ENCODE results near the gene MTX1.
"Not testable (repeated sequence)": the region's sequence is repeated elsewhere in the genome, so short reads cannot be mapped to it uniquely, and the experiment has no call there.

MTX1 gene

DNA sequence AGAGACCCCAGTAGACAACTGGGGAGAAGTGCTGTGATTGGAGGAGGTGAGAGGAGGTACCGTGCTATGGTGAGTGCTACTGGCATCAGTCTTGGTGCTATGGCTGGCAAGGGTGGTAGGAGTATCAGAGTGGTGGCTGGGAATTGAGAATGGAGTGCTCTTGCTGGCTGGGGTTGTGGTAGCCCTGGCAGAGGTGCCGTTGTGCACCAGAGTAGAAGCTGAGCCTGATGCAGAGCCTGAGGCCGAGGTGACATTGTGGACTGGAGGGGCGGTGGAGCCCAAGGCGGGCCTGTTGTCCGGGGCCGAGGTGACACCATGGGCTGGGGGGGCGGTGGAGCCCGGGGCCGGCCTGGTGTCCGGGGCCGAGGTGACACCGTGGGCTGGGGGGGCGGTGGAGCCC is 20.2 kb upstream of the MTX1 start:
- no peak for DNase-seq (ENCODE audit: low read depth in 2 of 3, low spot score in 1 of 3)

DNA sequence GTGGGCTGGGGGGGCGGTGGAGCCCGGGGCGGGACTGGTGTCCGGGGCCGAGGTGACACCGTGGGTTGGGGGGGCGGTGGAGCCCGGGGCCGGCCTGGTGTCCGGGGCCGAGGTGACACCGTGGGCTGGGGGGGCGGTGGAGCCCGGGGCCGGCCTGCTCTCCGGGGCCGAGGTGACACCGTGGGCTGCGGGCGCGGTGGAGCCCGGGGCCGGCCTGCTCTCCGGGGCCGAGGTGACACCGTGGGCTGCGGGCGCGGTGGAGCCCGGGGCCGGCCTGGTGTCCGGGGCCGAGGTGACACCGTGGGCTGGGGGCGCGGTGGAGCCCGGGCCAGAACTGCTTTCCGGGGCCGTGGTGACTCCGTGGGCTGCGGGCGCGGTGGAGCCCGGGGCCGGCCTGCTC is 18.6 kb upstream of the MTX1 start:
- not testable (repeated sequence) for DNase-seq (ENCODE audit: low read depth in 2 of 3, low spot score in 1 of 3)

DNA sequence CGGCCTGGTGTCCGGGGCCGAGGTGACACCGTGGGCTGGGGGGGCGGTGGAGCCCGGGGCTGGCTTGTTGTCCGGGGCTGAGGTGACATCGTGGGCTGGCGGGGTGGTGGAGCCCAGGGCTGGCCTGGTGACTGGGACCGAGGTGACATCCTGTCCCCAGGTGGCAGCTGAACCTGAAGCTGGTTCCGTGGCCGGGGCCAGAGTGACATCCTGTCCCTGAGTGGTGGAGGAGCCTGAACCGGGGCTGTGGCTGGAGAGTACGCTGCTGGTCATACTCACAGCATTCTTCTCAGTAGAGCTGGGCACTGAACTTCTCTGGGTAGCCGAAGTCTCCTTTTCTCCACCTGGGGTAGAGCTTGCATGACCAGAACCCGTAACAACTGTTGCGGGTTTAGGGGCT is 16.6 kb upstream of the MTX1 start:
- DNase-seq (ENCODE audit: low read depth in 2 of 3, low spot score in 1 of 3): no peak

DNA sequence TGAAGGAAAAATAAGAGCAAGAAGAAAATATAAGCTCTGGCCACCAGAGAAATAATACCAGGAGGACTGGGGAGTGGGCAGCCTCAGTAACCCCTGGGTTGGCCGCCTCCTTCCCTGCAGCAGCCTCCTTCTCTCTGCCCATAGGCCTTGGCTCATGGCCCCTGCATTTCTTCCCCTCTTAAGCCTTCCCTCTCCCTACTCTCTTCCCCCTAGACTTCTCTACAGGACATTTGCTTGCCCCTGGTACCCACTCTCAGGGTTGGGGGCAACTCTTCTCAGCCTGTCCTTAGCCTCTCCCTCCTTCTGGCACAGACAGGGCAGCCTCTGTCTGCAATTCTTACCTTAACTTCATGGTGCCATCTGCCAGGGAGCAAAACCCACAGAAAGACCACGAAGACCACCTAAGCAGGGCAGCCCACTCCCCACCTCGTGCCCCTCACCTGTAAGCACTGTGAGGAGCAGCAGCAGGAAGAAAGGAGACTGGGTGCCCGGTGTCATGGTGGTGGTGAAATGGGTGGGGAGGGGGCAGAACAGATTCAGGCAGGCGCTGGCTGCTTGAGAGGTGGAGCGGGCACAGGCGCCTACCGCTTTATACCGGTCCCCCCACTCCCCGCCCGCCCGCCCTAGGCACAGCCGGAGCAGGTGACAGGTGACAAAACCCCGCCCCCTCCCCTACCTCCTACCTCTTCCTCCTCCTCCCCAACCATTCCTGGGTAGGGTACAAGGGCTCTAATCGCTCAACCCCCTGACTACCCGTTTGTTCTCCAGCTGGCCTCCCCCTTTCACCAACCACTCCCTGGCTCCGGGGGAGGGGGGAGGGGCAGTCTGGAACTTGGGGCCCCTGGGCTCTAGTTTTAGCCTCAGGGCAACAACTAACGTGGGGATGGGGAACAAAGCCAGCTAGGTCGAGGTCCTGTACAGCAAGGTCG is 15.9 kb upstream of the MTX1 start:
- peak in 1 of 3 donors; percentile 43 for DNase-seq (ENCODE audit: low read depth in 2 of 3, low spot score in 1 of 3)

DNA sequence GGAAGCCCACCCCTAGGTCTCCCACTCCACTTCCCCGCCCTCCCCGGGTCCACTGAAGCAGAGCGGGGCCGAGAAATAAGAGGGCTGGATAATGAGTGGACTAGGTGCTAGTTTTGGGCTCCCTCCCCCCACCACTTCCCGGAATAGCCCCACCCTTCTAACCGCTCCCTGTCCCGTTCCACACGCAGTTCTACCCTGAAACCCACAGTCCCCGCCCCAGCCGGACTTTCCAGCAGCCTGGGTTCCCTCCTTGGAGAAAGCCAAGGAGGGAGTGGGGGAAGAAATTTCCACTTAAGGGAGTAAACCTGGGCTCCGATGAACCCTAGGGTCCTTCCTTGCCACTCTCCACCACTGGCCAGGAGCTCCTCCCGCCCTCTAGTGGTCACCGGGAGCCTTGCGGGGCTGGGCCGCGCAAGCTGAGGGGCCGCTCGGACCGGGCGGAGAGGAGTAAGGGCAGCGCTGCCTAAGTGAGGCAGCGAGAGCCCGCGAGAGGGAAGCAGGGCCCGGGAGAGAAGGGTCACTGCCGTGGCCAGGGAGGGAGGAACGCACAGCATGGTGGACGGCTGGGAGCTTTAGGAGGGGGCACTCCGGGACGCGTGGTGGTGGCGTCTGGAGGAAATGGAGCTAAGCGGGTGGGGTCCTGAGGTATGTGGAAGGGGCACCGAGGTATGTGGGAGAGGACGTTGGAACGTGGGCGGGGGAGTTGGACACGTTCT is 15.1 kb upstream of the MTX1 start:
- peak; percentile 80 to 91 (median 84) for DNase-seq (ENCODE audit: low read depth in 2 of 3, low spot score in 1 of 3)

DNA sequence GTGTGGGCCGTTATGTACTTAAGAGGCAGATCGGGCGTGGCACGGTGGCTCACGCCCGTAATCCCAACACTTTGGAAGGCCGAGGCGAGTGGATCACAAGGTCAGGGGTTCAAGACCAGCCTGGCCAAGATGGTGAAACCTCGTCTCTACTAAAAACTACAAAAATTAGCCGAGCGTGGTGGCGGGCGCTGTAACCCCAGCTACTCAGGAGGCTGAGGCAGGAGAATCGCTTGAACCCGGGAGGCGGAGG is 14.6 kb upstream of the MTX1 start:
- not testable (repeated sequence) for DNase-seq (ENCODE audit: low read depth in 2 of 3, low spot score in 1 of 3)

DNA sequence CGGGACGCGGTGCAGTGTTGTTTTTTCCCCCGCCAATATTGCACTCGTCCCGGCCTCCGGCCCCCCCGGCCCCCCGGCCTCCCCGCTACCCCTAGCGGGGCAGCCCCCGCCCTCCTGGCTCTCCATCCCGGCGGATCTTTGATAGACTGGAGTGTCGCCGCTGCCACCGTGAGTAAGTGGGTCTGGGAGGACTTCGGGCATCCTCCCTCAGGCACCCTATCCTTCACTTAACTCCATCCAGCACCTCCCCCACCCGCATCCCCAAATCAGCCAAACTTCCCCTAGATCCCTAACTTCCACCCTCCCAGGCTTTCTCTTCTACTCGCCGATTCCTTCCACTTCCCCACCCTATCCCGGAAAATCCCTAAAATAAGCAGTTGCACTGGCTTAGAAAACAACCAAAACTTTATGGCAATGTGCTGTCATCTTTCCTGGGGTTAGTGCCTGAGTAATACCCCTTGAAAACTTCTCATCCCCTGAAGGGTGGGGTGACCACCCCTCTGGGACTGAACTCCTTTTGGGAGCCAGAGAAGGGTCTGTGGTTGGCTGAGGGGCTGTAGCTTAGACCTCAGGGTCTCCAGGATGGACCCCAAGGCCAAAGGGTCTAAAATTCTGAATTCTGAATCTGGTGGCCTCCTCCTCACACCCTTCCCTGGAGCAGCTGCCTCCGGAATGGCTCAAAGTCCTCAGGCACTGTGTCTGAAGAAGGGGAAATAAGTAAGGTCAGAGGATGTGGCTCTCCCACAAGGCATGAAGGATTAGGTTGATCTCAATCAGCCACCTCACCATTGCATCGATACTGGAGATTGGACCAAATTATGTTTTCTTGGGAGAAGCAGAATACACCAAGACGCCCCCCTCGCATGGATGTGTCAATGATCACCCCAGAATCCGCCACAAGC is 13.0 kb upstream of the MTX1 start:
- DNase-seq (ENCODE audit: low read depth in 2 of 3, low spot score in 1 of 3): no peak

DNA sequence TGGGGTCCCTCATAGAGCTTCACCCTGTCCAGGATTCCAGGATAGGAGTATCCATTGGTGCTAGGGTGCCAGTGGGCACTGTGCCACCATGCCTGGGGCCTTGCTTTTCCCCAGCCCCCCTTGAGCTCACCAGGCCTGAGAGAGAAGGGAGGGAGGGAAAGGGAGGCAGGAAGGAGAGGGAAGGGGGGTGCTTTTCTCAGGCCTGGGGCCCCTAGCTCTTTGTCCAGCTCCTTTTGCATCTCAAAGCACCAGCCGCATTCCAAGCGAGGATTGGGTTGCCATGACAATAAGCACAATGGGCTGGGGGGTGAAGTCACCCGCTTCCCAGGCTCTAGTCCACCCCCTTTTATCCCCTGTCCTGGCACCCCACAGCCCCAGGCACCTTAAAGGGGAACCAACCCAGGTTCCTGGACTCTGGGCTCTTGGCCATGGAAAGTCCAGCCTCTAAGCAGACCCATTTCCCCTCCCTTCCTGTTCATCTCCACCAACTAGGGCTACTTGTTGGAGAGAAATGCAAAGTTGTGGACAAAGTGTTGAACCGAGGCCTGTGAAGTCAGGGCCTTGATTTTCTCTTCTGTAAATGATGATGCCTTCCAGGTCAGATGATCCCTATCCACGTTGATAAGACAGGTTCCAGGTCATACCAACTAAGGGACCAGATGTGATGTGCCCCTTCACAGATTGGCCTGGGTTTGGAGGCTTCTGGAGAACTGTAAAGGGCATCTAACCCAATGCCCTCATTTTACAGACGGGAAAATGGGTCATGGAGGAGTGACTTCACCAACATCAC is 12.2 kb upstream of the MTX1 start:
- no peak for DNase-seq (ENCODE audit: low read depth in 2 of 3, low spot score in 1 of 3)

DNA sequence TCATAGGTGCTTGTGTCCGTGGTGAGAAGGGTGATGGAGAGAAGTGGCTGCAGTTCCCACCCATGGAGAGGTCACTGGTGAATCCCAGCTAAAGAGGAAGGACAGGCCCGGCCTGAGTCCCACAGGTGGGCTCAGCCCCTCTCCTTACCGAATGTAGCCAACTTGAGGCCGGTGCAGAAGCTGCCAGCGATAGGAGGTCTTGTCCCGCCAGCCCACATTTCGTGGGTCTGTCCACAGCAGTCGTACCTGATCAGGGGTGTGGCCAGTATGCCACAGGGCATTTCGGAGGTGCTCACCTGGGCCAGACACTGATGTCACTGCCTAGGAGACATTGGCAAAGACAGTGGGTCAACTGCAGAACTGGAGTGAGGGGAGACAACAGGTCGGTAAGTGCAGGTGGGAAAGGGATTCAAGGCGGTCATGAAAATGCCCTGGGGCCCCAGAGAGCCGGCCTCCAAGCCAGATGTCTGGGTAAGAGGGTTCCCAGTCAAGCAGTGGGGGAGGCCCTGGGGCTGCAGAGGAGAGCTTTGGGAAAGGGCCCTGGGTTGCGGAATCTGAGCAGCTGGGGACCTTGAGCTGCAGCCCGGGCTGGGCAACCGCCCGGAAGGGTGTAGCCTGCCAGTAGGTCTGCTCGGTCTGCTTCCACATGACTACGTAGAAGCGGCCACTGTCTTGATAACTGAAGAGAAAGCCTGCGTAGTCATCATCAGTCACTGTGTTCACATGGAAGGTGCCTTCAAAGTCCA is 11.4 kb upstream of the MTX1 start:
- DNase-seq (ENCODE audit: low read depth in 2 of 3, low spot score in 1 of 3): no peak

DNA sequence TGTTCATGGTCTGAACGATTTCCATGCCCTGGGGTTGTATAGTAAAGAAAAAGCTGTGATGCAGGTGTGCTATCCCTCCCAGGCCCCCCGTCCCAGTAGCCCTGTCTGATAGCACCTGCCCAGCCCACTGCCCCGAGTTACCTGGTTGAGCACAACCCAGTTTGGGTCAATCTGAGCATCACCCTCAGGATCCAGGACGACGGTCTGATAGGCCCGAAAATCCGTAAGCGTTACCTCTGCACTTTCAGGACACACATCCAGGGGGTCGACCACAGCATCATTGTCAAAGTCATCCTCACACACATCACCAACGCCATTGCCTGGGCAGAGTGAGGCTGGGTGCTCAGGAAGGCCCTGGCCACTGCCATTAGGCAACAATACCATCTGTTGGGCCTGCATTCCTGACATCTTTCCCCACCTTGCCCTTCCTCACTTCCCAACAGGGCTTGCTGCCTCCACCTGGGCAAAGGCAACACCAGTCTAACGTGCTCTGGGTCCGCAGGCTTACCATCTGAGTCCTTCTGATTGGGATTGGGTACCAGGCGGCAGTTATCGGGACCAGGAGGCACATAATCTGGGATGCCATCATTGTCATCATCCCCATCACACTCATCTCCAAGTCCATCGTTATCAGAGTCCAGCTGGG is 10.5 kb upstream of the MTX1 start:
- no peak for DNase-seq (ENCODE audit: low read depth in 2 of 3, low spot score in 1 of 3)

DNA sequence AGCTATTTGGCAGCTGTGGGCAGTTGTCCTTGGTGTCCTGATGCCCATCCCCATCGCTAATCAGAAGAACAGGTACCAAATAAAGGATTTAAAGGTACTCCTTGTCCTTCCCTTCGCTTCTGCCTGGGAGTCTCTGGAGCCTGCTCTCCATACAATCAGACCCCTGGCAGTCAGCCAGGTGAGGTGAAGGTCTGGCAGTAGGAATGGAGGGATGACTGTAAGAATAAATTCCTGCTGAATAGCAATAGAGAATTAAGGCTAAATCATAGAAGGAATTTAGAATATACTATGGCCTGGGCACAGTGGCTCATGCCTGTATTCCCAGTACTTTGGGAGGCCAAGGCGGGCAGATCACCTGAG is 10.0 kb upstream of the MTX1 start:
- DNase-seq (ENCODE audit: low read depth in 2 of 3, low spot score in 1 of 3): no peak

DNA sequence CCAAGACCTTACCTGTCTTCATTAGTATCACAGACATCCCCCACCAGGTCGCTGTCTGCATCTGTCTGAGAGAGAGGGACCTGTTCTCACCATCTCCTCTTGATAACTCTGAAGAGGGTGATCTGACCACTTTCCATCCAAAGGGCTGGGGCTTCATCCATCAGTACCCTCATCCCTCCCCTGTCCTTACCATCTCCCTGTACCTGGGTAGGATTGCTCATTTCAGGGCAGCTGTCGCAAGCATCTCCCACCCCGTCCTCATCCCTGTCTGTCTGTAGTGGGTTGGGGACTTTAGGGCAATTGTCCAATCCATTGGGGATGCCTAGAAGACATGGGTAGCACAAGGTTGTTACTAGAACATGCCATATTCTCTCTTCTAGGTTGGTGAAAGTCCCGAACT is 8.7 kb upstream of the MTX1 start:
- DNase-seq (ENCODE audit: low read depth in 2 of 3, low spot score in 1 of 3): no peak

DNA sequence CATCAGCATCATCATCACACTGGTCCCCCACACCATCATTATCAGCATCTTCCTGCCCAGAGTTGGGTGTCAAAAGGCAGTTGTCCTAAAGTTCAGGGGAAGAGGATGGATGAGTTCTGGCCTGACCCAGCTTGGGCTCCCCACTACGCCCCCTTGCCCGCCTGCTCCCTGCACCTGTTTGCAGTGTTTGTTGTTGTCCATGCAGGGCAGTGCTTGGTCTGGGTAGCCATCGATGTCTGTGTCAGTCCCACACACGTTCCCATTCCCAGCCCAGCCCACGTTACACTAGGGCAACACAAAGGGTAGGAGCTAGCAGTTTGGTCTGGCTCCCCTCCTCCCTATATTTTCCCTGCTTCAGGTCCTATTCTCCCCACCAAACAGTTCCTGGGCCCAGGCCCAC is 7.6 kb upstream of the MTX1 start:
- DNase-seq (ENCODE audit: low read depth in 2 of 3, low spot score in 1 of 3): no peak

DNA sequence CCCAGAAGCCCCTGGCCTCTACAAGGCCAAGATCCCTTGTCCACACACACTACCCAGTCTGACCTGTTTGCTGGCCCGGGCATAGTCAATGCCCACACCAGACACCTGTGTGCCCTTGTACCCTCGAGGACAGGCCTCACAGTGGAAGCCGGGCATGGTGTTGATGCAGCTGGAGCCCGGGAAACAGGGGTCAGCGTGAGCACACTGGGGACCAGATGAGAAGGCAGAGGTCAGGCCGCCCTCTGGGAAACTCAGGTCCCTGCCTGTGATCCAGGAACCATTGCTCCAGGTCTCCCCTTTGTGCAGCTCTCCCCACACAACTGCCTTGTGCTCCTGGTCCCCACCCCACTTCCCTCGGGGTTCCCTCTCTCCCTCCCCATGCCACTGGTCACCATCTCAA is 6.3 kb upstream of the MTX1 start:
- DNase-seq (ENCODE audit: low read depth in 2 of 3, low spot score in 1 of 3): no peak

DNA sequence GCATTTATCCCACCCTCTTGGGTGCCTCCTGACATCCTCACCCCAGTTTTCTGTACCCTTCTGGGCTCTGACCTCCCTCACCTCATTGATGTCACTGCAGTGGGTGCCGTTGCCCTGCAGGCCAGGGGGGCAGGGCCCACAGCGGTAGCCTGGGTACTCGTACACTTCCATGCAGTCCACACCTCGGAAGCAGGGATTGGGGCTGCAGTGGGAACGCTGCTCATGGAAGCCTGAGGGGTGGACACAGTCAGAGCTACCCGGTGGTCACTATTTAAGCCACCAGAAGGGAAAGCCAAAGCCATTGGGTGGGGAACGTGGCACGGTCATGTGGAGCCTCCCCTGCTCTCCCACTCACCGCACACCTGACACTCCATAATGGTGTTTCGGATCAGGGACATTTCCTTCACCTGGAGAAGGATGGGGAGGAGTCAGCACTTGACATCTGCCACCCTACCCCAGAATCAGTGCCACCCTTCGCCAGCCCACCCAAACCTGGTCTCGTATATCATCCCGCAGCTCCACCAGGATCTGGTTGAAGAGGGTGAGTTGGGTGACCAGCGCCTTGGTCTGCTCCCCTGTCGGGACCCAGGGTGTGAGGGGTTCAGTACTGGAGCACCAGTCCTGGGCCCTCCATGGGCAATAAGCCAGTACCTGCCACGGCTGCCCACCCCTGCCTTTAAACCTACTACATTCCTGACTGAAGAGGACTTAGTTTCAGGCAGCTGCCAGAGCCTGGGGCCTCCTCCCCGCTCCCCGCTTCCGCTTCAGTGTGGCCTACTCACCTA is 5.6 kb upstream of the MTX1 start:
- no peak for DNase-seq (ENCODE audit: low read depth in 2 of 3, low spot score in 1 of 3)

DNA sequence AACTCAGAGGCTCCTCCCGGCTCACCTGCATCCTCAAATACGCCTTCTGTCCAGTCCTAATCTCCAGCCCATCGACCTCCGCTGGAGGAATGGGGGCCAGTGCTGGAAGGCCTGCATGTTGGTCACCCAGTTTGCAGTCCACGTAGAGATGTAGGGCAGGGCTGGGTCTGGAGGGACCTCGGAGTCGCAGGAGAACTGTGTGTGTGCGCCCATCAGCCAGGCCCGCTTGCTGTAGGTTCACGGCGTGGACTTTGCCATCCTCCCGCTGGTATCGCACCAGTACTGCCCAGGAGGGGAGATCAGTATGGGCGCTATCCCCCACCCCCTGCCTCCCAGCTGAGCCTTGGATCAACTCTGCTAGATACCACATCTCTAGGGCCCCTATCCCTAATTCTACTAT is 3.5 kb upstream of the MTX1 start:
- DNase-seq (ENCODE audit: low read depth in 2 of 3, low spot score in 1 of 3): no peak

DNA sequence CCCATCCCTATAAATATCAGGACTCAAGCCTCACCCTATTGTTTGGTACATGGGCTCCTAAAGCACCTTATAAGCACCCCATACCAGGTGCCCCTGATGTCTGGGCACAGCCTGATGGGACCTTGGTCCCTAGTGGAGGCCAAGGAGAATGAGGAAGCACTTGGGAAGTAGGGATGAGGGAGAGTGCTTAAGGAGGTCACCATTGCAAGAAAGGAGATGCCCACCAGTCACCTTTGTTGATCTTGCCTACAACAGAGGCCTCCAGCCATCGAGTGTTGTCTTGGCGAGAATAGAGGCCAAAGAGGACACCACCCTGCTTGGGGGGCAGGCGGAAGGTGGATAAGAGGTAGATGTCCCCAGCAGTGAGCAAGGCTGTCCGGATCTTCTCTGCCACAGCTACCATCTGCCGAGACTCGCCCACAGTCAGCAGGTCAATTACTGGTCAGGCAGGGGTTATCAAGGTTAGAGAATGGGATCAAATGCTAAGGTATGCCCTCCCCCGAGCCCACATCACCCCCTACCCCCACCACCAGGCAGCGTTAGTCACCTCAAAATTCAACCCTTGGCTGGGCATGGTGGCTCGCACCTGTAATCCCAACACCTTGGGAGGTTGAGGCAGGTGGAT is 2.4 kb upstream of the MTX1 start:
- DNase-seq (ENCODE audit: low read depth in 2 of 3, low spot score in 1 of 3): no peak
